ENCODE results near the gene LSAMP. TPM values are rescaled to one million over a fixed set of nuclear protein-coding genes. Genes with fewer than 3 reads are reported as not detected.

The LSAMP gene
- total and polyA plus RNA-seq, 2 of the 8 experiments (the other 6 are each of a cell fraction or from before 2014, with no cell fraction given): 1.8 to 5.7 TPM

- TF ChIP-seq, protein P1, sequence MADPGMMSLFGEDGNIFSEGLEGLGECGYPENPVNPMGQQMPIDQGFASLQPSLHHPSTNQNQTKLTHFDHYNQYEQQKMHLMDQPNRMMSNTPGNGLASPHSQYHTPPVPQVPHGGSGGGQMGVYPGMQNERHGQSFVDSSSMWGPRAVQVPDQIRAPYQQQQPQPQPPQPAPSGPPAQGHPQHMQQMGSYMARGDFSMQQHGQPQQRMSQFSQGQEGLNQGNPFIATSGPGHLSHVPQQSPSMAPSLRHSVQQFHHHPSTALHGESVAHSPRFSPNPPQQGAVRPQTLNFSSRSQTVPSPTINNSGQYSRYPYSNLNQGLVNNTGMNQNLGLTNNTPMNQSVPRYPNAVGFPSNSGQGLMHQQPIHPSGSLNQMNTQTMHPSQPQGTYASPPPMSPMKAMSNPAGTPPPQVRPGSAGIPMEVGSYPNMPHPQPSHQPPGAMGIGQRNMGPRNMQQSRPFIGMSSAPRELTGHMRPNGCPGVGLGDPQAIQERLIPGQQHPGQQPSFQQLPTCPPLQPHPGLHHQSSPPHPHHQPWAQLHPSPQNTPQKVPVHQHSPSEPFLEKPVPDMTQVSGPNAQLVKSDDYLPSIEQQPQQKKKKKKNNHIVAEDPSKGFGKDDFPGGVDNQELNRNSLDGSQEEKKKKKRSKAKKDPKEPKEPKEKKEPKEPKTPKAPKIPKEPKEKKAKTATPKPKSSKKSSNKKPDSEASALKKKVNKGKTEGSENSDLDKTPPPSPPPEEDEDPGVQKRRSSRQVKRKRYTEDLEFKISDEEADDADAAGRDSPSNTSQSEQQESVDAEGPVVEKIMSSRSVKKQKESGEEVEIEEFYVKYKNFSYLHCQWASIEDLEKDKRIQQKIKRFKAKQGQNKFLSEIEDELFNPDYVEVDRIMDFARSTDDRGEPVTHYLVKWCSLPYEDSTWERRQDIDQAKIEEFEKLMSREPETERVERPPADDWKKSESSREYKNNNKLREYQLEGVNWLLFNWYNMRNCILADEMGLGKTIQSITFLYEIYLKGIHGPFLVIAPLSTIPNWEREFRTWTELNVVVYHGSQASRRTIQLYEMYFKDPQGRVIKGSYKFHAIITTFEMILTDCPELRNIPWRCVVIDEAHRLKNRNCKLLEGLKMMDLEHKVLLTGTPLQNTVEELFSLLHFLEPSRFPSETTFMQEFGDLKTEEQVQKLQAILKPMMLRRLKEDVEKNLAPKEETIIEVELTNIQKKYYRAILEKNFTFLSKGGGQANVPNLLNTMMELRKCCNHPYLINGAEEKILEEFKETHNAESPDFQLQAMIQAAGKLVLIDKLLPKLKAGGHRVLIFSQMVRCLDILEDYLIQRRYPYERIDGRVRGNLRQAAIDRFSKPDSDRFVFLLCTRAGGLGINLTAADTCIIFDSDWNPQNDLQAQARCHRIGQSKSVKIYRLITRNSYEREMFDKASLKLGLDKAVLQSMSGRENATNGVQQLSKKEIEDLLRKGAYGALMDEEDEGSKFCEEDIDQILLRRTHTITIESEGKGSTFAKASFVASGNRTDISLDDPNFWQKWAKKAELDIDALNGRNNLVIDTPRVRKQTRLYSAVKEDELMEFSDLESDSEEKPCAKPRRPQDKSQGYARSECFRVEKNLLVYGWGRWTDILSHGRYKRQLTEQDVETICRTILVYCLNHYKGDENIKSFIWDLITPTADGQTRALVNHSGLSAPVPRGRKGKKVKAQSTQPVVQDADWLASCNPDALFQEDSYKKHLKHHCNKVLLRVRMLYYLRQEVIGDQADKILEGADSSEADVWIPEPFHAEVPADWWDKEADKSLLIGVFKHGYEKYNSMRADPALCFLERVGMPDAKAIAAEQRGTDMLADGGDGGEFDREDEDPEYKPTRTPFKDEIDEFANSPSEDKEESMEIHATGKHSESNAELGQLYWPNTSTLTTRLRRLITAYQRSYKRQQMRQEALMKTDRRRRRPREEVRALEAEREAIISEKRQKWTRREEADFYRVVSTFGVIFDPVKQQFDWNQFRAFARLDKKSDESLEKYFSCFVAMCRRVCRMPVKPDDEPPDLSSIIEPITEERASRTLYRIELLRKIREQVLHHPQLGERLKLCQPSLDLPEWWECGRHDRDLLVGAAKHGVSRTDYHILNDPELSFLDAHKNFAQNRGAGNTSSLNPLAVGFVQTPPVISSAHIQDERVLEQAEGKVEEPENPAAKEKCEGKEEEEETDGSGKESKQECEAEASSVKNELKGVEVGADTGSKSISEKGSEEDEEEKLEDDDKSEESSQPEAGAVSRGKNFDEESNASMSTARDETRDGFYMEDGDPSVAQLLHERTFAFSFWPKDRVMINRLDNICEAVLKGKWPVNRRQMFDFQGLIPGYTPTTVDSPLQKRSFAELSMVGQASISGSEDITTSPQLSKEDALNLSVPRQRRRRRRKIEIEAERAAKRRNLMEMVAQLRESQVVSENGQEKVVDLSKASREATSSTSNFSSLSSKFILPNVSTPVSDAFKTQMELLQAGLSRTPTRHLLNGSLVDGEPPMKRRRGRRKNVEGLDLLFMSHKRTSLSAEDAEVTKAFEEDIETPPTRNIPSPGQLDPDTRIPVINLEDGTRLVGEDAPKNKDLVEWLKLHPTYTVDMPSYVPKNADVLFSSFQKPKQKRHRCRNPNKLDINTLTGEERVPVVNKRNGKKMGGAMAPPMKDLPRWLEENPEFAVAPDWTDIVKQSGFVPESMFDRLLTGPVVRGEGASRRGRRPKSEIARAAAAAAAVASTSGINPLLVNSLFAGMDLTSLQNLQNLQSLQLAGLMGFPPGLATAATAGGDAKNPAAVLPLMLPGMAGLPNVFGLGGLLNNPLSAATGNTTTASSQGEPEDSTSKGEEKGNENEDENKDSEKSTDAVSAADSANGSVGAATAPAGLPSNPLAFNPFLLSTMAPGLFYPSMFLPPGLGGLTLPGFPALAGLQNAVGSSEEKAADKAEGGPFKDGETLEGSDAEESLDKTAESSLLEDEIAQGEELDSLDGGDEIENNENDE (IDR thresholded peaks at IDR 0.05; ENCODE audit: insufficient replicate concordance, low read length): no peak
- TF ChIP-seq CHD2 (IDR thresholded peaks at IDR 0.05; ENCODE audit: low read length): no peak
- TF ChIP-seq NANOG (IDR thresholded peaks at IDR 0.05; ENCODE audit: insufficient read depth, low read depth, low read length, poor library complexity, severe bottlenecking): no peak
- TF ChIP-seq, protein P2, sequence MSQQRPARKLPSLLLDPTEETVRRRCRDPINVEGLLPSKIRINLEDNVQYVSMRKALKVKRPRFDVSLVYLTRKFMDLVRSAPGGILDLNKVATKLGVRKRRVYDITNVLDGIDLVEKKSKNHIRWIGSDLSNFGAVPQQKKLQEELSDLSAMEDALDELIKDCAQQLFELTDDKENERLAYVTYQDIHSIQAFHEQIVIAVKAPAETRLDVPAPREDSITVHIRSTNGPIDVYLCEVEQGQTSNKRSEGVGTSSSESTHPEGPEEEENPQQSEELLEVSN (IDR thresholded peaks at IDR 0.05): no peak
- no peak for TF ChIP-seq CBX5 (IDR thresholded peaks at IDR 0.05; ENCODE audit: low read depth, low read length)
- no peak for TF ChIP-seq SIX5 (IDR thresholded peaks at IDR 0.05; ENCODE audit: low read depth, low read length)
- TF ChIP-seq RBBP5 (IDR thresholded peaks at IDR 0.05; ENCODE audit: borderline replicate concordance, low read depth, low read length): no peak
Observed at GRCh38 chr3:115927197-115927596, 518.1 kb downstream of the LSAMP start (continued).

All from H1 (cell line).